Epithelial cell of proximal tubule (primary cell): ENCODE data around the gene TMEM266. TPM values are rescaled to one million over a fixed set of nuclear protein-coding genes. Genes with fewer than 3 reads are reported as not detected.

Experiments used
- DNase-seq: peaks from one replicate; pipeline ENCODE4 v3.0.0-alpha.2; 2011; ENCODE audit warnings: low read depth
- H3K4me3 ChIP-seq: 2 replicates; pipeline ENCODE4 v1.5.1; 2011; ENCODE audit warnings: low read depth, mild to moderate bottlenecking, low read length
- CTCF ChIP-seq: conservative IDR thresholded peaks from 2 replicates; pipeline ENCODE4 v1.5.1; 2012; ENCODE audit warnings: low read depth, mild to moderate bottlenecking, low read length
- total RNA-seq: library from RNA; depleted of rRNA; stranded (reverse); fragments of >200 nt; gene quantifications from 2 replicates; pipeline ENCODE4 v1.2.3, GENCODE V29; 2015

The TMEM266 gene
- total RNA-seq, 1 donor from 2014 or later = not detected

- no peak overlapping the region for H3K4me3 ChIP-seq
- no peak for DNase-seq
- no peak for TF ChIP-seq CTCF
Measured at GRCh38 chr15:76252249-76252648, 192.5 kb downstream of the TMEM266 start.

GRCh38 chr15:76253691-76254473 is 194.1 kb downstream of the TMEM266 start:
- TF ChIP-seq CTCF = no peak
- no peak overlapping the region for H3K4me3 ChIP-seq
- no peak for DNase-seq

Other genes starting within 250 kb of the TMEM266 start
- 30.7 and 40.9 TPM in 2 replicates for gene UBE2Q2, start 216.5 kb upstream of the TMEM266 start, total RNA-seq
- 38.7 and 42.5 TPM in 2 replicates for gene FBXO22, start 156.1 kb upstream of the TMEM266 start, total RNA-seq
- not detected in 2 replicates for gene NRG4, start 47.6 kb upstream of the TMEM266 start, total RNA-seq